Hepatocyte (in vitro differentiated cells): Measurements from ENCODE around the gene NID1.
"Not testable (repeated sequence)": the region's sequence is repeated elsewhere in the genome, so short reads cannot be mapped to it uniquely, and the experiment has no call there.

Experiments
- EZH2 ChIP-seq: fragments of 200-600 bp; sonication (generic); IDR thresholded peaks from 2 replicates; pipeline ENCODE4 v1.6.1; 2016; ENCODE audit warnings: antibody characterized with exemption, mild to moderate bottlenecking, borderline replicate concordance
- EZH2phosphoT487 ChIP-seq: fragments of 200-600 bp; sonication (generic); IDR thresholded peaks from one replicate; pipeline ENCODE4 v1.6.1; 2018; ENCODE audit warnings: antibody characterized with exemption, mild to moderate bottlenecking, low read depth, moderate library complexity; ENCODE audit not compliant: unreplicated experiment, severe bottlenecking
- TF ChIP-seq, protein P1 (sequence below): fragments of 200-600 bp; sonication (generic); IDR thresholded peaks from 2 replicates; pipeline ENCODE4 v1.5.1; 2016; ENCODE audit warnings: antibody characterized with exemption, mild to moderate bottlenecking; ENCODE audit not compliant: poor library complexity

DNA sequence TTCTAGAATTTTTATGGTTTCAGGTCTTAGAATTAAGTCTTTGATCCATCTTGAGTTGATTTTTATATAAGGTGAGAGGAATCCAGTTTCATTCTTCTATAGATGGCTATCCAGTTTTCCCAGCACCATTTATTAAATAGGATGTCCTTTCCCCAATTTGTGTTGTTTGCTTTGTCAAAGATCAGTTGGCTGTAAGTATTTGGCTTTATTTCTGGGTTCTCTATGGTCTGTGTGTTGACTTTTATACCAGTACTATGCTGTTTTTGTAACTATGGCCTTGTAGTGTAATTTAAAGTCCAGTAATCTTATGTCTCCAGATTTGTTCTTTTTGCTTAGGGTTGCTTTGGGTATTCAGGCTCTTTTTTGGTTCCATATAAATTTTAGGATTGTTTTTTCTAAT is 137.3 kb downstream of the NID1 start:
- TF ChIP-seq EZH2, EZH2phosphoT487: not testable (repeated sequence)
- TF ChIP-seq, protein P1, sequence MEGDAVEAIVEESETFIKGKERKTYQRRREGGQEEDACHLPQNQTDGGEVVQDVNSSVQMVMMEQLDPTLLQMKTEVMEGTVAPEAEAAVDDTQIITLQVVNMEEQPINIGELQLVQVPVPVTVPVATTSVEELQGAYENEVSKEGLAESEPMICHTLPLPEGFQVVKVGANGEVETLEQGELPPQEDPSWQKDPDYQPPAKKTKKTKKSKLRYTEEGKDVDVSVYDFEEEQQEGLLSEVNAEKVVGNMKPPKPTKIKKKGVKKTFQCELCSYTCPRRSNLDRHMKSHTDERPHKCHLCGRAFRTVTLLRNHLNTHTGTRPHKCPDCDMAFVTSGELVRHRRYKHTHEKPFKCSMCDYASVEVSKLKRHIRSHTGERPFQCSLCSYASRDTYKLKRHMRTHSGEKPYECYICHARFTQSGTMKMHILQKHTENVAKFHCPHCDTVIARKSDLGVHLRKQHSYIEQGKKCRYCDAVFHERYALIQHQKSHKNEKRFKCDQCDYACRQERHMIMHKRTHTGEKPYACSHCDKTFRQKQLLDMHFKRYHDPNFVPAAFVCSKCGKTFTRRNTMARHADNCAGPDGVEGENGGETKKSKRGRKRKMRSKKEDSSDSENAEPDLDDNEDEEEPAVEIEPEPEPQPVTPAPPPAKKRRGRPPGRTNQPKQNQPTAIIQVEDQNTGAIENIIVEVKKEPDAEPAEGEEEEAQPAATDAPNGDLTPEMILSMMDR, result not testable (repeated sequence)
